ENCODE measurements around the gene ZNF629. TPM values are rescaled to one million over a fixed set of nuclear protein-coding genes. Genes with fewer than 3 reads are reported as not detected.

The ZNF629 gene
- total RNA-seq, 4 donors from 2014 or later = 8.7 to 15.0 (median 11.5) TPM

DNA sequence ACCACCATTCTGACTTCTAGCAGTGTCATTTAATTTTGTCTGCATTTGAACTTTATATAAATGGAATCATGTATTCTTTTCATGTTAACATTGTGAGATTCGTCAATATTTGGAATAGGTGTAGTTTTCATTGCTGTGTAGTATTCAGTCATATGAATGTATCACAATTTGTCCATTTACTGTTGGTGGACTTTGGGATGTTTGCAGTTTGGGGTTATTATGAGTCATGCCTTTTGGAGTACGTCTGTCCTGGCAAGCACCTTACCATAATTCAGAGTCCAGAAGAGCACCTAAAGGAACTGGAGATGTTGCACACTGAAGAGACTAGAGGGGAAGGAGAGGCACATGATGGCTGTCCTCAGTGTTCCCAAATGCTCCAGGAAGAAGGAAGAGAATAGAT lies 41.9 kb downstream of the ZNF629 start:
- TF ChIP-seq CTCF (IDR thresholded peaks at IDR 0.05) = no peak
- ATAC-seq (ENCODE audit: low FRiP score) (no peak), DNase-seq (ENCODE audit: low spot score) (no peak)

GRCh38 chr16:30744183-30744582 lies 42.8 kb downstream of the ZNF629 start:
- DNase-seq (ENCODE audit: low spot score) (no peak), ATAC-seq (ENCODE audit: low FRiP score) (no peak)
- no peak for TF ChIP-seq CTCF (IDR thresholded peaks at IDR 0.05)

DNA sequence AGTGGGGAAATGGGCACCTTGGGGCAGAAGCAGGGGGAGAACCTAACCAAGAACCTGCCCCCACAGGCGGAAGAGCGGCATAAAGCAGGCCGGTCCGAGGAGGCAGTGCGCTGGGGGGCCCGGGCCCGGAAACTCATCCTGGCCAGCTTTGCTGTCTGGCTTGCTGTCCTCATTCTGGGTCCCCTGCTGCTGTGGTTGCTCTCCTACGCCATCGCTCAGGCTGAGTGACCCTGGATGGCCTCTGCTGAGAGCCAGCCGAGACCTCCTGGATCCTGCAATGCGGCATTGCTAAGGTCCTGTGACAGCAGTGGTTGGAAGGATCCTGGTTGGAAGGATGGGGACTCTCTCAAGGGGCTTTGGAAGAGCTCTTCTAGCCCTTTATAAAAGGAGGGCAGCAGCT lies 43.3 kb downstream of the ZNF629 start:
- TF ChIP-seq CTCF (IDR thresholded peaks at IDR 0.05) = no peak
- no peak for DNase-seq (ENCODE audit: low spot score)
- no peak for ATAC-seq (ENCODE audit: low FRiP score)

DNA sequence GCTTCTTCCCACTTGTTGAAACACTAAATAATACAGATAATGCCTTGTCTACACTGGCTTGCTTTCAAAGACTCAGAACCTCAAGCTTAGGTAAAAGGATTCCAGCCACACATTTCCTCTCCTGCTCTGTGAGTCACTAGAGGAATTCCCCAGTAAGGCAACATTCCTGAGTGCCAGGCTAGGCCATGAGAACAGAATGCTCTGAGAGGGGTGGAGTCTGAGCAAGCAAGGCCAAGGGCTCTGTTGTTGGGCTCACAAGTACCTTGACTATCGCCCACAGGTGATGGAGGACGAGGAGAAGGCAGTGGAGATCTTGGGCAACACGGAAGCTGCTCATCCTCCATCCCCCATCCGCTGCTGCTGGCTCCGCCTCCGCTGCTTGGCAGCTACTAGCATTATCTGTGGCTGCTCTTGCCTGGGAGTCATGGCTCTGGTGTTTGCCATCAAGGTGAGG lies 45.5 kb downstream of the ZNF629 start:
- no peak for TF ChIP-seq CTCF (IDR thresholded peaks at IDR 0.05)
- no peak for DNase-seq (ENCODE audit: low spot score)

GRCh38 chr16:30740364-30741251 lies 46.4 kb downstream of the ZNF629 start:
- TF ChIP-seq CTCF (IDR thresholded peaks at IDR 0.05) = no peak
- DNase-seq (ENCODE audit: low spot score) = peak; percentile 33
- ATAC-seq (ENCODE audit: low FRiP score) = peak; percentile 72

More for the DNA sequence above, 45.5 kb downstream of the ZNF629 start:
- ATAC-seq (ENCODE audit: low FRiP score) = peak; percentile 89

DNA sequence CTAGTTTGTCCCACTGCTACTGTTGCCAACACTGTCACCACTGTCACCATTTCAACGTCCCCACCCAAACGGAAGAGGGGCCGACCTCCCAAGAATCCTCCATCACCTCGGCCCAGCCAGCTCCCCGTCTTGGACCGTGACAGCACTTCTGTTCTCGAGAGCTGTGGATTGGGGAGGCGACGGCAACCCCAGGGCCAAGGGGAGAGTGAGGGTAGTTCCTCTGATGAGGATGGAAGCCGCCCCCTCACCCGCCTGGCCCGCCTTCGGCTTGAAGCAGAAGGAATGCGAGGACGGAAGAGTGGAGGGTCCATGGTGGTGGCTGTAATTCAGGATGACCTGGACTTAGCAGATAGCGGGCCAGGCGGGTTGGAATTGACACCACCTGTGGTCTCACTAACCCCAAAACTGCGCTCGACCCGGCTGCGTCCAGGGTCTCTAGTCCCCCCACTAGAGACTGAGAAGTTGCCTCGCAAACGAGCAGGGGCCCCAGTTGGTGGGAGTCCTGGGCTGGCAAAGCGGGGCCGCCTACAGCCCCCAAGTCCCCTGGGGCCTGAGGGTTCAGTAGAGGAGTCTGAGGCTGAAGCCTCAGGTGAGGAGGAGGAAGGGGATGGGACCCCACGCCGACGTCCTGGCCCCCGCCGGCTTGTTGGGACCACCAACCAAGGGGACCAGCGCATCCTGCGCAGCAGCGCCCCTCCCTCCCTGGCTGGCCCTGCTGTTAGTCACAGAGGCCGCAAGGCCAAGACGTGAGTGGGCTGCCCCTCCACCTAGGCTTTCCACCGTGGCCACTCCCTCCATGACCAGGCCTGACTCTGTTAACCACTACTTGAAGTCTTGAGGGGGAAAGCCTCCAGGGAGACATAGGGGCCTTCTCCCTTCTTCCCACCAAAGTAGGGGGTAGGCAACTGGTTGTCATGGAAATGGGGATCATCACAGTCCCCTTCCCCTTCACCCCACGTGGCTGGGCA lies 47.7 kb downstream of the ZNF629 start:
- ATAC-seq (ENCODE audit: low FRiP score) (no peak), DNase-seq (ENCODE audit: low spot score) (no peak)
- no peak for TF ChIP-seq CTCF (IDR thresholded peaks at IDR 0.05)

Measured in omental fat pad (tissue), 4 donors.